NCI-H2029 (cell line): ENCODE data around the gene GSE1.
A peak's percentile ranks its signal among the peaks of the same experiment; 100 is the strongest.
"Not testable (repeated sequence)": the region's sequence is repeated elsewhere in the genome, so short reads cannot be mapped to it uniquely, and the experiment has no call there.

Source experiments
- DNase-seq: peaks from one replicate; lab custom pipeline; 2025; lab: John Stamatoyannopoulos, UW

Gene GSE1

GRCh38 chr16:85592277-85592676 lies 20.8 kb upstream of the GSE1 start:
- not testable (repeated sequence) for DNase-seq

DNA sequence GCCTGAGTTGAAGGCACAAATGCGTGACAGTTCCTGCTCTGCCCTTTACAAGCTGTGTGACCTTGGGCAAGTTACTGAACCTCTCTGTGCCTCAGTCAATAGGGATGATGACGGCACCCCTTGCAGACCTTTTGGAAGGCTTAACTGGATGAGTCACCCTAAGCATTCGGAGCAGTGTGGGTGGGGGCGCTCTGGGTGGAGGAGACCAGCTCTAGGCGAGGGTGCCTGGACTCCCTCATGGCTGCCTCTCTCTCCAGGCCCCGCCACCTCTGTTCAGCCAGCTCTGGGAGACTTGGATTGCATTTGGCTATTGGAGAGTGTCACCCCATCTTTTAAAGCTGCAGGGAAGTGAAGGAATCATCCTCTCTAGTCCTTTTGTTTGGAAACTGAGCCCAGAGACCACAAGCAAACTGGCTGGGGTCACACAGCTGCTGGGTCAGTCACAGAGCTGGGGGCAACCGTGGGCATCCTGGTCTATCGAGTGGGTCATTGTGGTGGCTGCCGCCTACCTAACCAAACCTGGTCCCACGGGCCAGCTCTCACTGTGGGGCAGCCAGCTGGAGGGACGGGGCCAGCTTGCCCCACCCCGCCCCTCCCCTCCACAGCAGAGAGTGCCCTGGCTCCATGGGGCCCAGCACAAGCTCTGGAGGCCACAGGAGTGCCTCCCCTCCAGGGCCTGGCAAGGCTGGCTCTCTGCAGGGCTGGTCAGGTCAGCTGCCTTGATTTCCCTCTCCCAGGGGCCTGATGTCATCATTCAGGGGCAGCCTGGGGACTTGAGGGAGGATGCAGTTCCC lies 20.2 kb upstream of the GSE1 start:
- DNase-seq = no peak

GRCh38 chr16:85593494-85594221 lies 19.5 kb upstream of the GSE1 start:
- DNase-seq = peak; percentile 40

DNA sequence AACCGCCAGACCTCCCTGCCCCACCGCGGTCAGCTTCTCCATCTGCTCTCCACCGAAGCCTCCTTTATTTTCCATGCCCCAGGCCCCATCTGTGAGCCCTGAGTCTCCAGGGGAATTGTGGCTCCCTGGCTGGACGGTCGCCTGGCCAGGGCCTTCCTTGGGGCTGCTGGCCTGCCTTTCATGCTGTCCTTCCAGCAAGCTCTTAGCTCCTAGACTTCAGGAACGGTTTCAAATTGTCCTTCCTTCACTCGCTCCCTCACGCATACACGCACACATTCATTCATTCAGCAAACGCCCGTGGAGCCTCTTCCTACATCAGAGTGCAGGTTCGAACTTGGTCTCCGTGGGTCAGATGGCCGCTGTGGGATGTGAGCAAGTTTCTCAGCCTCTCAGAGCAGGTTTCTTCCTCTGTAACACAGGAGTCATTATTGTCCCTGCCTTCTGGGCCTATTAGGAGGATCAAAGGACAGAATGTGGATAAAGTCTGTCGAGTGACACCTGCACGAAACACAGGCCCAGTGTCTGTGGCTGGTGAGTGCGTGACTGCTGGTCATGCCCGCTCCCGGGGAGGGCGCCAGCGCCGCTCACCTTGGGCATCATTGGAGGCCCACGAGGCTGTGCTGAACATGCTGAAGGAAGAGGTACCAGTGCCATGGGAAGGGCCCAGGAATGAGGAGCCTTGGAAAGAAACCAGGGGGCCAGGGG lies 18.7 kb upstream of the GSE1 start:
- no peak for DNase-seq

GRCh38 chr16:85594978-85595661 lies 18.0 kb upstream of the GSE1 start:
- no peak for DNase-seq

- no peak for DNase-seq
These were observed 17.2 kb upstream of the GSE1 start for GRCh38 chr16:85595812-85596502.

- DNase-seq = no peak
These were observed 15.0 kb upstream of the GSE1 start for GRCh38 chr16:85598141-85598540.

GRCh38 chr16:85600078-85600477 lies 13.0 kb upstream of the GSE1 start:
- DNase-seq = no peak

GRCh38 chr16:85600530-85601271 lies 12.4 kb upstream of the GSE1 start:
- DNase-seq = no peak

DNA sequence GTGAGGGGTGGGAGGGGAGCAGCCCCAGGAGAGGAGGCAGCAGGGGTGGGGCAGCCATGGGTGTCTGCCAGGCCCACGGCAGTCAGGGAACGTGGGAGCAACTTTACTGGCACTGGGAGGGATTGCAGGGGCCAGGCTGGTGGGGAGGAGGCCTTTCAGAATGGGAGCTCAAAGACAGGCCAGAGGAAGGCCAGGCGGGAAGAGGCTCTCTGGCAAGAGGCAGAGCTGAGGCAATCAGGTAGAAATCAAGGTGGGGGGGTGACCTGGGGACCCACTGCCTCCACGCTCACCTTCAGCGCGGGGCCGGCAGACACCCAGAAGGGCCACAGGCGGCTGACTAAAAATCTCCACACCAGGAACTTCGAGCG lies 11.9 kb upstream of the GSE1 start:
- no peak for DNase-seq

DNA sequence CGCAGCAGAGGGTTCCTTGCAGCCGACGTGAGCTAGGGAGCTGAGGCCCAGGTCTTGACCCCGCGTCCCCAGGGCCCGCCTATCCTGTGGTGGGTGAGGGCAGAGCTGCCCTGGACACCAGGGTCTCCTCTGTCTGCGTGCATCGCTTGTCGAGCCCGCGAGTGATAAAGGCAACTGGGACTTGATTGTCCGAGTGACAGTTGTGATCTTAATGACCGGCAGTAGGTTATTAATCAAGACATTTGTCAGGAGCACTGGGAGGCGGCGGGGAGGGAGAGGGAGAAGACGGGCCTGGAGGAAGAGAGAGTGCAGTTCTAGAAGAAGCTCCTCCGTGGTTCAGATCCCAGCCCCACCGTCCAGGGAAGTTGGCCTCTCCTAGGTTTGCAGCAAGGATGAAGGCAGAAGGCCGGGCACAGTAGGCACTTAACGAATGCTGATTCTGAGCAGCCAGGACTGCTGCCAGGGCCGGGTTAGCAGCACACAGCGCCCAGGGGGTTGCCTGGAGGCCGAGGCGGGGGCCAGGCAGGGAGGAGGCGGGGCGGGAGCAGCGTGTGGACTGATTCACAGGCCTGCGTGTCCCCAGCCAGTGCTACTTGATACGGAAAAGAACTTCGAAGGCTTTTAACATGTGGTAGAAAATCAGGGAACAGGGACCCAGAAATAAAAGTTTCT lies 11.3 kb upstream of the GSE1 start:
- no peak for DNase-seq

DNA sequence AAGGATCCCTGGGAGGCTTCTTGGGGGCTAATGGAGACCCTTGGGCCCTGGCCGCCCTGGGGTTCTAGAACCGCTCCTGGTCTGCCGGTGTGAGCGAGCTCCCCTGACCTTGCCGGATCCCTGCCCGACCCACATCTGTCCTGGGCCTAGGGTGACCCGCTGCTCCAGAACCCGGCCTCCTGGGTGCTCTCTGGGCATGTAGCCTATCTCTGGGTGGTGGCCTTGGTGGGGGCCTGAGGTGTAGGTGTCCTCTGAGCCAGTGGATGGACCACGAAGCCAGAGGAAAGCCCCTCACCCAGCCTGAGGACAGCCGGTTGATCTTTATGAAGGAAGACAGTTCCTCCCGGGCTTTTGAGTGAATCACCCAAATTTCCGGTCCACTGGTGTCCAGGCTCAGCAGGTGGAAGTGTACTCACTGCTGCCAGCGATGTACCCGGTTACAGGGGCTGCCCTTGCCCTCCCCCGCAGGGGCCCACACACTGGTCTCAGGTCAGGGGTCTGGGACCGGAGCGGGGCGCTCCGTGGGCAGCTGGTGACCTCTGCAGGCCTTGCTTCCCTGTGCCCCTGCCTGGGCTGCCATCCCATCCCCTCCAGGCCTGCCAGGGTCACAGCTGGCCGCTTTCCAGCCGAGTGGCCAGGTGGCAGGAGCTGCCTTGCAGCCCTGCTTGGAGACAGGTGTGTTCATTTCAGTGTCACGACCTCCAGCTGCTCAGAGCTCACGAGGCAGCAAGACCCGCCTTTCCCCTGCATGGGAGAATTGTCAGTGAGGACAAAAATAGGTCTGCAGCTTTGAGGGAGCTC lies 10.5 kb upstream of the GSE1 start:
- peak; percentile 27 for DNase-seq

DNA sequence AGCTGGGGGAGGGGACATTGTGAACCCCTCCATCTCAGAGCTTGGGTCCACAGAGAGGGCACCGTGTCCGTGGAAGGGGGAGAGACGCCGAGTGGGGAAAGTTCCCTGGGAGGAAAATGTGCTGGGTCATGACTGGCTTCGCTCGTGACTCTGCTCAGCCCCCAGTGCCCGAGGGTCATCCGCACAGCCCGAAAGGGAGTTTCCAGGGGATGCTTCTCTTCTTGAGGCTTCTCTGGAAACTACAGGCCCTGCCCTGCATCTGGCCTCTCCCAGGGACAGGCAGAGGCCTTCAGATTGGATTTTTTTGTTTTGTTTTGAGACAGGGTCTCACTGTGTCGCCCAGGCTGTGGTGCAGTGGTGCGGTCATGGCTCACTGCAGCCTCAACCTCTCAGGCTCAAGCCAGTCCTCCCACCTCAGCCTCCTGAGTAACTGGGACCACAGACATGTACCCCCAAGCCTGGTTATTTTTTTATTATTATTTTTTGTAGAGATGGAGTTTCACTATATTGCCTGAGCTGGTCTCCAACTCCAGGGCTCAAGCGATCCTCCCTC lies 9.8 kb upstream of the GSE1 start:
- DNase-seq = no peak

DNA sequence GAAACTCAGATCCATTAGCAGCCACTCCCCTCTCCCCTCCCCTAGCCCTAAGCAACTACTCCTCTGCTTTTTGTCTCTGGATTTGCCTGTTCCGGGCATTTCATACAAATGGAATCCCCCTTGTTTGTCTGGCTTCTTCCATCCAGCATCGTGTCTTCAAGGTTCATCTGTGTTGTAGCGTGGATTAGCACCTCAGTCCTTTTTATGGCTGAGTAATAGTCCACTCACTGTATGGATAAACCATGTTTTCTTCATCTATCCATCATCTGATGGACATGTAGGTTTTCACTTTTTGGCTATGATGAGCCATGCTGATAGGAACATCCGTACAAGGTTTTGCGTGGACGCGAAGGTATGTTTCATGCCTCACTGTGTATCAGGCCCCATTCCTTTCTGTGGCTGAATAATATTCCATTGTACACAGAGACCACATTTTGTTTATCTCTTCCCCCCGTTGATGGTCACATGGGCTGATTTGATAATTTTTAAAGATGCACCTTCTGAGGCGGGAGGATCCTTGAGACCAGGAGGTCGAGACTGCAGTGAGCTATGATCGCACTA lies 8.9 kb upstream of the GSE1 start:
- DNase-seq = no peak

GRCh38 chr16:85605051-85605911 lies 7.8 kb upstream of the GSE1 start:
- no peak for DNase-seq

DNA sequence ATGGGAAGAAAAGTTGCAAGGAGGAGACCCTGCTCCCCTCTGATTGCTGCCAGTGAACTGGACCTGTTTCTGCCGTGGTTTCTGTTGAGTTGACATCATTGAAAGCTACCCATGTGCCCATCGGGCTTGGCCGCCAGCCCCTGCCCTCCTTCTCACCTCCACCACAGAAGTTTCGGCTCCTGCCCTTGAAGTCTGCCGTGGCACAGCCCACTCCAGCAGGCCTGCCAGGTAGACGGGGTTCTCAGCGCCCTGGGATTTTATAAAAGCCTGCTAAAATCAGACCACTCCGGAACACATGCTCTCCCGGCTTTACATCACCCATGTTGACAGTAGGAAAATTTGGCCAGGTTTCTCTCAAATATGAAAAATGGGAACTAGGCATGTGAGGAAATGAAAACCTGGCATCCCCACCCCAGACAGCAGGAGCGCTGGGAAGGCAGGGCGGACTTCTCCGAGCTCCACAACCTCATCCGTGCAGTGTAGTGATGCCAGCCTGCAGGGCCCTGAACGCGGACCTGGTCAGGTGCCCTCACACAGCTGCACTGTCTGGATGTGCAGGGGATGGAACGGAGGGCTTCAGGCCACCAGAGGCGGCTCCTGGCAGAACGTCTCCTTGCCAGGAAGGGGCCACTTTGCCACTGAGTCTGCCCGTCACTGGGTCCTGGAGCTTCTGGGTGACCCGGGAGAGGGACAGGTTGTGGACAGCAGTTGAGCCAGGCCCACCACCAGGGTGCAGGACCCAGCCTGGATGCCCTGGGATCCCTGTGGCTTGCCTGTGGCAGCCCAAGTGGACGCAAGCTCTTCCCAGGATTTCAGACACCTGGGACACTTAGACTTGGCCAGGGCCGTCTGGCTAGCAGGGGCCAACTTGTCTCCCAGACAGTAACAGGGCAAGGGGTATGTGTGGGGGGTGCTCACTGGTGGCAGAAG lies 6.9 kb upstream of the GSE1 start:
- no peak for DNase-seq

- DNase-seq = no peak
These were observed 6.2 kb upstream of the GSE1 start for GRCh38 chr16:85606904-85607303.
